LoVo (cell line): ENCODE measurements around the gene ALK.

Experiments
- DNase-seq: peaks from one replicate; pipeline ENCODE4 v3.0.0-alpha.2; 2016; ENCODE audit warnings: low spot score

Gene ALK

DNA sequence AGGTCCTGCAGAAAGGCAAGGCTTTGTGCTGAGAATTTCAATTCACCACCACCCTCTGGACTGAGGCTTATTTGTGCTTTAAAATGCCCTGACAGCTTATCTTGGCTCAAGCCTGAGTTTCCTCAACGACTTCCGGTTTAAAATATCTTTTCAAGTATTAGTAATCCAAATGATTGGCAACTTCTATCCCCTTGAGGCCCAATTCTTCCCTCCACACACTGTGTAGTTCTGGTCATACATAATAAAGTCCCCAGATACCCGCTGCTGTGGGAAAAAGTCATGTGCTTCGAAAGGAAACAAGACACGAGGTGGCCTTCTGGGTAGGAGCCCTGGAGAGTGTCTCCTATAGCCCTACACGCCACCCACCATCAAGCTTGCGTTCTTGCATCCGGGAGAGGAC lies 393.4 kb downstream of the ALK start:
- no peak for DNase-seq

DNA sequence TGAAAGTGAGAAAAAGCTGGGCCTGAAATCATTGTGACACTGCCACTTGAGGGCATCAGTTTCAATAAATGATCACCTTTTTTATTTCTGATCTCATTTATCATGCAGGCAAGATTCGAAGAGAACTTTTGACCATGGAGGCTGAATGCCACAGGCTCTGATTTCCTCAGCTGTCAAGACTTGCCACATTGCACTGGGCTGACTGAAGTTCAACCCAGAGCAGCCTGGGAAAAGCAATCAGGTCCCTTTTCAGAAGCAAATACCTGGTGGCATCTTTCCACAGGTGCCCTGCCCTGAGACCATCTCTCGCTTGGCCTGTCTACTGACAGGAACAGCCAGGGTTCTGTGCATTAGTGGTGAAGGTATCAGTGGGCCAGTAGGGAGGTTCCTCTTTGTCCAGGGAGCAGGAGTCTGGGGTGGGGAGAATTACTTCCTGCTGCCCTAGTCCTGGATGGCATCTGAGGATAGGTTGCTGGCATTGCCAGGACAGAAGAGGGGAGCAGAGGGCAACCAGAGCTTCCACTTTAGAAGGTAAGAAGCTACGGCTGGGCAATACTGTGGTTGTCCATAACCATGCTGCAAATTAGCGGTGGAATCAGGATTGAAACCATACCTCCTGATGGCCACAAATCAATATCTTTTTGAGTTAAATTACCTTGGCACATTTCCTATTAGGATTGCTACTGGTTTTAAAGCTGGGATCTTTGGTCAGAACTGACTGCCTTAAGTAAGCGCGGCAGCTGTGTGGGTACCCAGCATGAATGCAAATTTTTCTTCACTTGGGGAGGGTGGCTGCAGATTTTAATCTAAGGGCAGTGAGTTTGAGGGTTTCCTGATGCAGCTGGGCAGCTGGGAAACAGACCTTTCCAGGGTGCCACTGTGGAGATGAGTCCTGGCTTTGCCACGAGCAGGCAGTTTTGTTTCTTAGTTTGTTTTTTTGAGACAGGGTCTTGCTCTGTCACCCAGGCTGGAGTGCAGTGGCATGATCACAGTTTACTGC lies 394.5 kb downstream of the ALK start:
- no peak for DNase-seq

DNA sequence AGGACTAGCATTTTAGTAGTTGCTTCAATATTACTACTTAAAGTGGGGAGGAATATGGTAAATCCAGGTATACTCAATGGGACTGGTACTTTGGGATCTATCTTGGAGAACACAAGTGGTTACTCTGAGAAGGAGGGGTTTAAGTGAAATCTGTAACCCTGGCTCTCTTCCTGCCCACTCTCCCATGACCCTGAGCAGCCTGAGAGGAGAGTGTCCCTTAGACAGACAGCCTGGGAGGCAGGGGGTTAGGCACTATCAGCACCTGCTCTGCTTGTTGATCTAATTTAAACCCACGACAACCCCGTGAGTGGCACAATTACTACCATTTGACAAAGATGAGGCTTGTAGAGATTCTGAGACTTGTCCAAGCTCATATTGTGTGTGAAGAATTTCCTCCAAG lies 395.5 kb downstream of the ALK start:
- DNase-seq, result no peak

DNA sequence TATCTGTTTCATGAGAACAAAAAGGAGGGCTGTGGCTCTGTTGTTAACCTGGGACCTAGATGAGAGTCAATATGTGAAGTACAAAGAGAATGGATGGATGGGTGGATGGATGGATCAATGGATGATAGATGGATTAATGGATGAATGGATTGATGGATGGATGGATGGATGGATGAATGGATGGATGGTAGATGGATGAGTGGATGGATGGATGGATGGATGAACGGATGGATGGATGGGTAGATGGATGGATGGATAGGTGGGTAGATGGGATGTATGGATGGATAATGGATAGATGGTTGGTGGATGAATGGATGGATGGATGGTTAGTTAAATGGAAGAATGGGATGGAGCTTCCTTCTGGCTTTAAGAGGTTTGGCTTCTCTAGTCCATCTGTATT lies 396.7 kb downstream of the ALK start:
- DNase-seq, result no peak

DNA sequence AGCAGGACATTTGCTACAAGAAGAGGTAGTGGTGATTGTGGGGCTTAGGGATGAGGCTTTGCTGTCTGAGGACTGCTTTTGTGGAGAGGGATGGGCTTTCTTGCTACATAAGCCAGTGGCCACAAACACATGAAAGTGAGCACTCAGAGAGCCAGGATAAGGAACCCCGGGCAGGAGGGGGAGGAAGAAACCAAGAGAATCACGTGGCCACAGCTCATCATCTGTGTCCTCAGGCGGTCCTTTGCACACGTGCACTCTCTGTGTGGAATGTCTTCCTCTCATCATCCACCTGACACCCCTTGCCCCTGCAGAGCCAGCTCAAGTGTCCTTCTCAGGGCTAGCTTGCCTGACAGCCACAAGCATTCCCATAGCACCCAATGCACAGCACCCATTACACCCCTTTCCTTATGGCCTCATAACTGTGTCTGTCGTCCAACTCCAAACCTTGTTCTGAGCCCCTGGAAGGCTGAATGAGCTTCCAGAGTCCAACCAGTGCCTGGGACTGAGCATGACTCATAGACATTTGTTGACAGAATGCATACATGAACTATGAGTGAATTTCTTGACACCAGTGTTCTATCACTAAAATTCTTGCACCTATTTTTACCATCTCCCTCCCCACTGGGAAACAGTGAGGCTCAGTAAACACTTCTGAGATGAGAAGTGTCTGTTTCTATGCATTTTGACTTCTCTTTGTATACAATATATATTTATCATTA lies 398.3 kb downstream of the ALK start:
- no peak for DNase-seq

DNA sequence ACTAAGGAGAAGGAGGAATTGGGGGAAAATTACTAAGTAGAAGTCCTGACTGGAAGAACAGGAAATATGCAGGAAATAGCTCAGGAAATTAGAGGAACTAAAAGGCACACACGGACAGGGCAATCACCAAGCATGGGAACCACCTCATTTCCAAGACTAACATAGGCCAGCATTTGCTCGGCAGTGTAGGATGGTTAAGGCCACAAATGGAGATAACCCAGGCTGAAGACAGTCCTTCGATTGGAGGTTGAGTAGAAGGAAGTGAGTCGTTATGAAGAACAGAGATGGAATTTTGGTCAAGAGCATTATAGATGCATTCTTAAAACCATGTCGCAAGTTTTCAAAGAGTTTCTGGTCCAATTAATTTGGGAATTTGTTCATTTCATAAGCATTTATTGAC lies 401.4 kb downstream of the ALK start:
- DNase-seq, result no peak

DNA sequence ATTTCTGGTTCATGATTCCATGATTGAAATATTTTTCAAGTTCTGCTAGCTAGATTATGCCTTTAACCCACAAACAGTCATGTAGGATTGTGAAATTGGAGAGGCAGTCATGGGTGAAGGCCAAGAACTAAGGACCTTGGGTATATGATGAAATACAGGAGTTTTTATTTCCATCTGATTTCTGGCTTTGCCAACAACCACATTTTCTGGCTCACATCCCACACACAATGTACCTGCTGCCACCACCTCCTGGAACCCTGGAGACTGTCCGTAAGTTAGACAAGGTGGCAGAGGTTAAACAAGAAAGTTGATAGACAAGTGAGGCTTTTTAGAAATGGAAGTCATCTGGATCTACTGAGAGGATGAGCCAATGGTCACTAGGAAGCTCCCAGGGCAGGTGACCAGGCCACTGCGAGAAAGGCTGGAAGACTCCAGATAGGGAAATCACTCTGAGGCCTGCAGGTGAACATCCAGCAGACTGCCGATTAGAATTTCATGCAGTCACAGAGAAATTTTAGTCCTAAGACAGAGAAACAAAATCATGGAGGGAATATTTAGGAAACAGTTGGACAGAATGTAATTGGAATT lies 402.0 kb downstream of the ALK start:
- no peak for DNase-seq

DNA sequence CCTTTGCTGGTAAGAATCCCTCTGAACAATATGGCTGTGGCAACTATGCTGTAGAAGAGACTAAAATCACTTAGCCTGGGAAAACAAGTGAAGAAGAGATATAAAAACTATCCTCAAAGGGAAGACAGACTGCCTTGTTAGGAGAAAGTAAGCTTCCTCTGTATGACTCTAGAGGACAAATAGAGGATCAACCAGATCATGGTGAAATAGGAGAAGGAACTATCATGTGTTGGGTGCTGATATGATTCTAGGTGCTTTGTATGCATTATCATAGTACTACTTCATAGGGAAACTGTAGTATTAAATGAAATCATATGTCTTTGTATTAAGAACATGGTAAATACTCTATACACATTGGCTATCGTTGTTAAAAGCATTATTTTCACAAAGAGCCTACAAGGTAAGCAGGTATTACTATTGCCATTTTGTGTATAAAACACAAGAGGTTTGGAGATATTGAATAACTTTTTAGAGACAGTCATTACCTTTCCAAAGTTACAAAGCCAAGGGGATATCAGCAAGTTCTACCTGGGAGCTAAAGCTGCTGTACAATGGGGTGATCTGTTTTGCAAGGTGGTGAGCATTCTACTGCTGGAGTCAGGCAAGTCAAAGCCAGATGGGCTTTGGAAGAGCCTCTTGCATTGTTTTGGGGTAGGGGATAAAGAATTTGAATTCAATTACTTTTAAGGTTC lies 402.6 kb downstream of the ALK start:
- DNase-seq, result no peak

DNA sequence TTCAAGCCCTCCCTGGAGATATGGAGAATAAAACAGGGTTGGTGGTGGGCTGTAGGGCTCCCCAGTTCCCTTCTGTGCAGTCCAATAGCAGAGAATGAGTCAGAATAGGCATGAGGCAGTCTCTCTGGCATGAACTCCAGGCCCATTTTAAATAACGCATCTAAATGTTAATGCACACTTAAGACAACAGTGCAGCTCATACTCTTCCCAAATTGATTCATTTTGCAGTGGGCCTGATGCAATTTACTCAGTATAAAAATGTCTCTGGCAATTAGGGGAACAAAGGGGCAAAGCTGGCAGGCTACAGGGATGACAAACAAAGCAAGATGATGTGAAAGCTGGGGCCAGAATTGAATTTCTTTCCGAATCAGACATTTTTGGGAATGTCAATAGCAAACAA lies 403.4 kb downstream of the ALK start:
- no peak for DNase-seq

DNA sequence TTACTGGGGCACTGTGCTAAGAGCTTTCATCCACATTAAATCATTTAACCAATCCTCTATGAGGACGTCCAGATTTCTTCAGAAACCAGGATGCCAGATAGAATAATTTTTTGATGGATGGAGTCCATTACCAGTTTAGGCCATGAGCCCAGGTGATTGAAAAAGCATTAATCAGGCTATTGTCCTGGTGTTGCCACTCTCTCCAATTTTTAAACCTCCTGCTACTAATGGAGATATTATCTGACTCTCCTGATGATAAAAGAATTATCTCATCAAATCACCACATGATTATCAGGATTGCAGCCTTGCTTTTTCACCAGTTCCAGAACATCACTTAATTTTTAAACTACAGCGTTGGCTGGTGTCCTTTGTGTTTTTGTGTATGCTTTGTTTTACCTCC lies 404.0 kb downstream of the ALK start:
- no peak for DNase-seq

DNA sequence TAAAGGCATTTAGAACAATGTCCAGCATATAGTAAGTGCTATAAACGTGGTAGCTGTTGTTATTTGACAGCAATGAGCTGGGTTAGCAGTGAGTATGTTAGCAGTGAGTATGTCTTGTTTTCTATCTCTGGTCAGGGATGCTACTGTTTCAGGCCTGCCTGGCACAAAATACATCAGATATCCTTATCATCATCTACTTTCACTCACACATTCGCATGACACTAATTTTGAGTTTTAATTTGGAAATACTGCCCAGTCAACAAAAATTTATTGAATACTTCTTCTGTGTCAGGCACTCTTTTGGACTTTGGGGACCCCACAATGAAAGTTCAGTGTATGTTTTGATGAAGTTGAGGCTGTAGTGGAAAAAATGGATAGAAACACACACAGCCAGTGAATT lies 404.6 kb downstream of the ALK start:
- no peak for DNase-seq

DNA sequence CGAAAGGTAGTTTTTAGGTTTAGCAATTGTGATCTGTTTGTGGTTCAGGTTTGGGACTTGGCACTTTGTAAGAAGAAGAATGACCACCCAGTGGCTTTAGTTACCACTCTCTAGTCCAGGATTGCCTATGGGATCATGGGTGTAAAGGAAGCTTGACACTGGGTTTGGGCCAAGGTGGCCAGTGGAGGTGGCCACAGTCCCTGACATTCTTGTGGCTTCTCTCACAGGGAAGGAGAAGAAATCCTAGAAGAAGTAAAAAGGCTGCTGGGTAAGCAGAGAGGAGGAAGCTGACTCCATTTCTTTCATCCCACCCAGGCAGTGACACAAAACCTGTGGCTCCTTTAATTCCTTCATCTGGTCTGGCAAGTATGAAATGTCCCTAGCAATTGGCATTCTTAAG lies 411.5 kb downstream of the ALK start:
- DNase-seq, result no peak

DNA sequence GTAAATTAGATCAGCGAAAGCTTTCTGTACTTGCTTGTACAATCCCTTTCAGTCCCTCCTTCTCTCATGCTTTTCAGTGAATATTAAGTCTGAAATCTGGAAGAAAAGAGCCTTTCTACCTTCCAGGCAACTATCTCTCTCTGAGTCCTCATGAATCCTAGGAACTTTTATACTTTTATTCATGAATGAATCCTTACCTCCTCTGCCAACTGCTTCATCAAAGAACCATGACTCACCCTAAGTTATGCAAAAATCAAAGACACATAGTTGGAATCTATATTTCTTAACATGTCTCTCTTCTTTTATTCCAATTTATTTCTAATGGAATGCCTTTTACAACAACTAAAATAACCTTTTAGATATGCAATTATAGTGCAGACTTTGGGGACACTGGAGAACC lies 412.0 kb downstream of the ALK start:
- DNase-seq, result no peak

DNA sequence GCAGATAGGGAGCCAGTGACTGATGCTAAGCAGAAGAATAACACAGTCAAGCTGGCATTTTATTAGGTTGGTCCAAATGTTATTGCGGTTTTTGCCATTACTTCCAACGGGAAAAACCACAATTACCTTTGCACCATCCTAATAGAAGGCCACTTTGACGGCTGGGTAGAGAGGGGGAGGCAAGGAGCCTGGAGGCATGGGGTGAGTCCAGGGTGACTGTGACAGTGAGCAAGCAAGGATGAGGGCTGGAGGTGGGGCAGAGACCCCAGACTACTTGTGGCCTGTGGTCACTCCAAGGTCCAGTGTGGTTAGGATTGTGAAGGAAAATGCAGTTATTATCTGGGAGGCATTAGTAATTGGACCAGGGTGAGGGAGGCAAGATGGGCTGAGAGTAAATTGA lies 416.6 kb downstream of the ALK start:
- no peak for DNase-seq

DNA sequence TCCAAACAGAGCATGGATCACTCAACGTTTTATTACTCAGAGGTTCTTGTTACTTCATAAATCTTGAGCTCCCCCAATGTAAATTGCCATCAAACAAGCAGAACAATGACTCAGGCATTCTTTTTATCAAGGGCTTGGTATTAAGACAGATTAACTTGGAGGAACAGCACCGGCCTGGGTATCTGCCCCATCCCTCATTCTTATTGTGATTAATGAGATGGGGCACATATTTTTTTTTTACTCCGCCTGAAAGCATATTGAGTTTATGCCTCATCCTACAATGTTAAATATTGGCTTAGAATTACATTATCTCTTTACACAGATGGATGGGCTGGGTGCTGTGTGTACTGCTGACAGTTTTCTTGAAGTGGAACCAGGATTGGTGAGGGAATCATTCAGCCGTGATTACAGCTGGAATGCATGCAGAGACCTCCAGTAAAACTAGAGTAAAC lies 418.9 kb downstream of the ALK start:
- DNase-seq, result no peak

DNA sequence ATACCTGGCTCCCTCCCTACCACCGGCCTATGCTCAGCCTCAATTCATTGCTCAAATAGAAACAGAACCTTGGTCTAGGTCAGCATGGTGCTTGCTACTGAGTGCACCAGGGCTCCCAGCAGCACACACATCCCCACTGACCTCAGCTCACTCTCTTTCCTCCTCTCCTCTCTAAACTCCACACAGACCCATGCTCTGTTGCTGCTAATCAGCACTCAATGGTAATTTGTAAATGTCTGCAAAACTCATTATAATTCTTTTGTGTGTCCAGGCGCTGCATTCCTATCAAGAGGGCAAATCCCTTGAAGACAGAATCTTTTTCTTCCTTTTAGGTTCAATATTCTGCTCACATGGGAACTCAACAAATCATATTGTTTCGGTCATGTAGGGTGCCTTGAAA lies 424.0 kb downstream of the ALK start:
- DNase-seq, result no peak

DNA sequence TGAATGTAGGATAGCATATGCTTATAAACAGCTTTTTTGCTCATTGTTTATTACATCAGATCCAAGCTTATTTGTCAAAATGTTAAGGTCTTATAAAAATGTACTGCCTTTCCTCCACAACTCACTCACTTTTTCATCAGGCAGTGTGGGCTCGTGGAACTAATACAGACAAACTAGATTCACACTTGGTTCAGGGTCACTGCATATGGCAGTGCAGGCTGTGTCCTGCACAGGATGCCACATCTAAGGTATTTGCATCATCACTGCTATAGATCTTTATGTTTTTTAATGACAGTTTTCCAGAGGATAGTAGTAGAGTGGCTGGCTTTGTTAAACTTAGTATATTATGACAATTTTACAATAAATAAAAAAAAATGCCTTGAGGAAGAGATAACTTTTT lies 425.2 kb downstream of the ALK start:
- DNase-seq, result no peak

DNA sequence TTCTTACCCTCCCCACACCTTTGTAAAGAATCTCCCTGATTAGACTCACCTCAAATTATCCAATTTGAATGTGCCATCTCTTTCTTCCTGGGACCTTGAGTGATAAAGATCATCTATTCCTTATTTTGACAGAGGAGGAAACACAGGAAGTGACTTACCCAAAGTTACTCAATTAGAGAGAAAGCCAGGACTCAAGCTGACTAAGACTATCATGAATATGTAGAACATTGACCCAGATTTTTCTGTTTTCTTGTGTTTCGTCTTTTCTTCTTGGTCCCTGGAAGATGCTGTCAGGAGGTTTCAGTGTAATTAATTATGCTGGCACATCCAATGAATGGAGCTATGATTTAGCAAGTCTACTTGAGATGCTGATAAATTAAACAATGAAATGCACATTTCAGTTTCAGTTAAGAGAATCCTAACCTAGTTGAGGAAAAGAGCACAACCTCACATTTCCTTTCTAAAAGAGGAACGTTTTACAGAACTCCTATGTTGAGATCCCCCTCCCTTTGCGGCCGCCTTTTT lies 425.8 kb downstream of the ALK start:
- DNase-seq, result no peak

DNA sequence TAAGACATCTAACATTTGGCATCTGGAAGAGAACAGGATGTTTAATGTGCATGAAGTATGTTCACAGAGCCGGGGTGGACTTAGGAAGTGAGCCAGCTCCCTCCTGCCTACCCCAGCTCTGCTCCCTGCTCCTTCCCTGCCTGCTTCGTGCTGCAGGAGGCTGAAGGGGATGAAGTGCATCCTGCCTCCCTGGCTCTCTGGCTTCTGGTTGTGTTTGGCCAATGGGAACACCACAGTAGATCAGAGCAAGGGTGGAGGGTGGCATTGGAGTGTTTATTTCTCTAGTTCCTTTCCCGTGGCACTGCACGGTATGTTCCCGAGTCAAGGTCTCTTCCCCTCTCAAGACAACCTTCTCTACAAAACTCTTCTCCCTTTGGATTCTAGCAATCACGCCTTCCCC lies 426.3 kb downstream of the ALK start:
- no peak for DNase-seq

DNA sequence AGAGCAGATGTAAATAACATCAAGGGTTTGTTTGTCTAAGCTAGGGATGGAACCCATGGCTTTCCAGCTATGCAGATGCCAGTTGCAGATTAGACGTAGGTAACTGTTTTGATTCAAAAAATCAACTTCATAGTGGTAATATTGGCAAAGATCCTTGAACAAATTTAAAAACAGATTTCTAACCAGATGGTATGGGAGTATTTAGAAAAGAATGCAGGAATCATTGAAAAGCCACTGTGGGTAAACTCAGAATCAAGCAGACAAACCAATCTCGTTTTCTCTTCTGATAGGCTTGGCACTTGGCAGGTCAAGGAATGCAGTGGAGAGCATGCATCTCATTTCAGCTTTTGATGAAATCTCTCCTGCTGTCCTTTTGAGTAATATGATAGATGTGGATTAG lies 428.7 kb downstream of the ALK start:
- no peak for DNase-seq

DNA sequence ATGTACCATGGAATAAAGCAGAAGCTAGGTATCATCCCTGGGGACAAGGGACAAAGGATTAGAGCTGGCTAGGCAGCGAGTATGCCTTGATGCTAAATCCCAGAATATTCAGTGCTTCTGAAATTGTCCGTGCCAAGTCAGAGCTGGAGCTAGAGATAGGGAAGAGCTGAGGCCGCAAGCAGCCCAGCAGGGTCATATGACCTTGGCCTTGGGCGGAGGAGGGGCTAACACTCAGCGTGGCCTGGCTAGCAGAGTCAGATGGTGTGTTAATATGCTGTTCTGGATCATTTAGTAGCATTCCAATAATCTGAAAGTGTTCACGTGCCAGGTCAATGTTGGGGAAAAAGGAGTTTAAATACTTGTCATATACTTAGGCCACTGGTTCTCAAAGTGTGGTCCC lies 431.3 kb downstream of the ALK start:
- no peak for DNase-seq

DNA sequence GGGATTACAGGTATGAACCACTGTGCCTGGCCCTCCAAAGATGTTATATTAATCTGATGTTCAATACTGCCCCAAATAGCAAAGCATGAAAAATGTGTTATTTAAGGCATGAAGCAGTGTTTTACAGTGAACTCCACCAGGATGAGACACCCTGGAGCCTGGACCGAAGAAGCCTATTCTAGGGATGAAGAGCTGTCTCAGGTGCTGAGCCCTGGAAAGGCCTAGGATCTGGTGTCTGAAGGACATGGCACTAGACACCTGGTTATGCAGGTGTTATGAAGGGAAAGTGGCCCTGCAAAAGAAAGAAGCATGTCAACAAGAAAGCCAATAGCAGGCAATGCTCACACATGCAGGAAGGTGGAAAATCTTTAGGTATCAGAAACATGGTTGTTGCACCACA lies 431.8 kb downstream of the ALK start:
- no peak for DNase-seq
